HEK293 (cell line): ENCODE data around the gene WDR36.

Source experiments
- PBX3 ChIP-seq: sonication (generic); formaldehyde crosslinking; IDR thresholded peaks from 2 replicates; pipeline ENCODE4 v1.8.1; 2022; ENCODE audit warnings: mild to moderate bottlenecking, moderate library complexity, missing genetic modification reagents
- PRDM1 ChIP-seq: fragments of 450-650 bp; formaldehyde crosslinking; IDR thresholded peaks from 2 replicates; pipeline ENCODE4; 2016; ENCODE audit warnings: missing biosample characterization, missing genetic modification characterization
- PRDM10 ChIP-seq: fragments of 450-650 bp; formaldehyde crosslinking; IDR thresholded peaks from 2 replicates; pipeline ENCODE4 v1.5.1; 2016; ENCODE audit warnings: missing biosample characterization, missing genetic modification characterization
- ZEB2 ChIP-seq: fragments of 450-650 bp; formaldehyde crosslinking; IDR thresholded peaks from 2 replicates; pipeline ENCODE4 v1.5.1; 2016; ENCODE audit warnings: missing biosample characterization, missing genetic modification characterization
- ZFP3 ChIP-seq: fragments of 450-650 bp; formaldehyde crosslinking; IDR thresholded peaks from 2 replicates; pipeline ENCODE4 v1.5.1; 2016; ENCODE audit warnings: low read depth, missing biosample characterization, missing genetic modification characterization
- ZNF133 ChIP-seq: fragments of 450-650 bp; formaldehyde crosslinking; IDR thresholded peaks from 2 replicates; pipeline ENCODE4 v1.5.1; 2016; ENCODE audit warnings: missing biosample characterization, missing genetic modification characterization
- ZNF146 ChIP-seq: fragments of 450-650 bp; formaldehyde crosslinking; IDR thresholded peaks from 2 replicates; pipeline ENCODE4 v1.5.1; 2016; ENCODE audit warnings: missing biosample characterization, missing genetic modification characterization
- ZNF239 ChIP-seq: fragments of 450-650 bp; formaldehyde crosslinking; IDR thresholded peaks from 2 replicates; pipeline ENCODE4 v1.5.1; 2016; ENCODE audit warnings: missing biosample characterization, missing genetic modification characterization
- ZNF274 ChIP-seq, 2 experiments: fragments of 200-500 bp in 1 of 2; fragments of 450-650 bp in 1 of 2; sonication (Bioruptor generic) in 1 of 2; formaldehyde crosslinking in 1 of 2; IDR thresholded peaks; 2 replicates each; pipeline versions ENCODE4 v1.5.1 to v1.6.1; 2014 to 2016; ENCODE audit warnings: borderline replicate concordance in 1 of 2, inconsistent platforms in 1 of 2, low read length in 1 of 2, missing biosample characterization in 1 of 2, missing genetic modification characterization in 1 of 2
- ZNF621 ChIP-seq: fragments of 450-650 bp; formaldehyde crosslinking; IDR thresholded peaks from 2 replicates; pipeline ENCODE4 v1.5.1; 2017; ENCODE audit warnings: missing biosample characterization, missing genetic modification characterization
- ZSCAN30 ChIP-seq: fragments of 450-650 bp; IDR thresholded peaks from 2 replicates; pipeline ENCODE4 v1.5.1; 2018; ENCODE audit warnings: missing biosample characterization, mild to moderate bottlenecking, missing genetic modification characterization, moderate library complexity
- ZXDB ChIP-seq: fragments of 450-650 bp; formaldehyde crosslinking; IDR thresholded peaks from 2 replicates; pipeline ENCODE4 v1.5.1; 2016; ENCODE audit warnings: missing biosample characterization, missing genetic modification characterization
- TF ChIP-seq, protein P1 (sequence below): fragments of 450-650 bp; formaldehyde crosslinking; IDR thresholded peaks from 2 replicates; pipeline ENCODE4 v1.5.1; 2016; ENCODE audit warnings: missing biosample characterization, missing genetic modification characterization
- TF ChIP-seq, protein P2 (sequence below): fragments of 450-650 bp; formaldehyde crosslinking; IDR thresholded peaks from 2 replicates; pipeline ENCODE4 v1.5.1; 2016; ENCODE audit warnings: missing biosample characterization, missing genetic modification characterization

DNA sequence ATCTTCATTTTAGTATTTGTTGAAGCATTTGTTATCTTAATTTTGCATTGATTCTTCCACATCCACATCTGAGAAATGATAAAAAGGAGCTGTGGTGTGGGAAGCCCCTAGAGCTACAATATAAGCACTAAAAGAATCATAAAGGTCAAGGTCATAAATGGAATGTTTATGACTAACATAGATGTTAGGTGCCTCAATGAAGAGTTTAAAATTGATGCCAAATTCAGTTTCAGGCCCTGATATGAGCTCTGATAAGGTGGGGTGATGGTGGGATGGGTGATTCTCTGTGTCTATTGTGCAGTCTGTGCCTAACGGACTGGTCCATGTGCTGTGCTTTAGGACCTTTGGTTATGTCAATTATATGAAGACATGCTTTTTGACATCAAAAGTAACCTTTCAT is 70.9 kb downstream of the WDR36 start:
- TF ChIP-seq, protein P1, sequence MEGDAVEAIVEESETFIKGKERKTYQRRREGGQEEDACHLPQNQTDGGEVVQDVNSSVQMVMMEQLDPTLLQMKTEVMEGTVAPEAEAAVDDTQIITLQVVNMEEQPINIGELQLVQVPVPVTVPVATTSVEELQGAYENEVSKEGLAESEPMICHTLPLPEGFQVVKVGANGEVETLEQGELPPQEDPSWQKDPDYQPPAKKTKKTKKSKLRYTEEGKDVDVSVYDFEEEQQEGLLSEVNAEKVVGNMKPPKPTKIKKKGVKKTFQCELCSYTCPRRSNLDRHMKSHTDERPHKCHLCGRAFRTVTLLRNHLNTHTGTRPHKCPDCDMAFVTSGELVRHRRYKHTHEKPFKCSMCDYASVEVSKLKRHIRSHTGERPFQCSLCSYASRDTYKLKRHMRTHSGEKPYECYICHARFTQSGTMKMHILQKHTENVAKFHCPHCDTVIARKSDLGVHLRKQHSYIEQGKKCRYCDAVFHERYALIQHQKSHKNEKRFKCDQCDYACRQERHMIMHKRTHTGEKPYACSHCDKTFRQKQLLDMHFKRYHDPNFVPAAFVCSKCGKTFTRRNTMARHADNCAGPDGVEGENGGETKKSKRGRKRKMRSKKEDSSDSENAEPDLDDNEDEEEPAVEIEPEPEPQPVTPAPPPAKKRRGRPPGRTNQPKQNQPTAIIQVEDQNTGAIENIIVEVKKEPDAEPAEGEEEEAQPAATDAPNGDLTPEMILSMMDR (tag by site-specific recombination): no peak
- TF ChIP-seq, protein P2, sequence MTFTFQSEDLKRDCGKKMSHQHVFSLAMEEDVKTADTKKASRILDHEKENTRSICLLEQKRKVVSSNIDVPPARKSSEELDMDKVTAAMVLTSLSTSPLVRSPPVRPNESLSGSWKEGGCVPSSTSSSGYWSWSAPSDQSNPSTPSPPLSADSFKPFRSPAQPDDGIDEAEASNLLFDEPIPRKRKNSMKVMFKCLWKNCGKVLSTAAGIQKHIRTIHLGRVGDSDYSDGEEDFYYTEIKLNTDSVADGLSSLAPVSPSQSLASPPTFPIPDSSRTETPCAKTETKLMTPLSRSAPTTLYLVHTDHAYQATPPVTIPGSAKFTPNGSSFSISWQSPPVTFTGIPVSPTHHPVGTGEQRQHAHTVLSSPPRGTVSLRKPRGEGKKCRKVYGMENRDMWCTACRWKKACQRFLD (tag by site-specific recombination): no peak
- TF ChIP-seq ZFP3 (tag by site-specific recombination) (no peak), ZNF274 (IDR thresholded peaks at IDR 0.05; ENCODE audit: low read length) (no peak), ZNF274 (tag by site-specific recombination; IDR thresholded peaks at IDR 0.05; ENCODE audit: borderline replicate concordance) (no peak), ZNF621 (no peak), ZEB2 (tag by site-specific recombination) (no peak), ZSCAN30 (tag by site-specific recombination) (no peak), ZXDB (tag by site-specific recombination) (no peak), PBX3 (no peak), ZNF239 (no peak), PRDM10 (tag by site-specific recombination) (no peak), PRDM1 (tag by site-specific recombination) (no peak), ZNF146 (tag by site-specific recombination) (no peak), ZNF133 (tag by site-specific recombination) (no peak)
